GM12878 (cell line): Measurements from ENCODE around the gene MAZ. TPM values are rescaled to one million over a fixed set of nuclear protein-coding genes. Genes with fewer than 3 reads are reported as not detected.

ENCODE experiments used
- IKZF1 ChIP-seq: fragments of 450-650 bp; conservative IDR thresholded peaks from 2 replicates; pipeline ENCODE4 v1.6.1; 2017; ENCODE audit warnings: antibody characterized with exemption, mild to moderate bottlenecking
- KLF5 ChIP-seq: fragments of 450-650 bp; IDR thresholded peaks from 2 replicates; pipeline ENCODE4 v1.6.1; 2014; ENCODE audit warnings: mild to moderate bottlenecking; ENCODE audit not compliant: partially characterized antibody
- SIX5 ChIP-seq: IDR thresholded peaks from 2 replicates; pipeline ENCODE4 v1.6.1; 2011; ENCODE audit warnings: mild to moderate bottlenecking, low read depth, low read length, moderate library complexity; ENCODE audit not compliant: severe bottlenecking
- SMC3 ChIP-seq: IDR thresholded peaks from 2 replicates; pipeline ENCODE4 v1.6.1; 2011; ENCODE audit warnings: low read length, improper control_type of control experiment, borderline replicate concordance
- YY1 ChIP-seq: IDR thresholded peaks from 2 replicates; pipeline ENCODE4 v1.6.1; 2011; ENCODE audit warnings: low read depth, mild to moderate bottlenecking, low read length
- polyA plus RNA-seq, 11 experiments: library from polyadenylated mRNA; depleted of rRNA in 4 of 11; unstranded in 6 of 11; stranded (reverse) in 5 of 11; fragments of >200 nt; fragmentation: Nextera tagmentation in 4 of 11; fragmentation: Illumina TruSeq in 1 of 11; extraction: Ambion mirVana in 4 of 11; extraction: Trizol in 1 of 11; gene quantifications; 1 replicate in 1 of 11; 2 replicates in 10 of 11; pipeline versions ENCODE4 v1.2.1 to v1.2.3, GENCODE V29; 2011 to 2016; ENCODE audit warnings: inconsistent platforms in 2 of 11, missing spikeins in 2 of 11, low read depth in 1 of 11
- total RNA-seq, 4 experiments: library from RNA; depleted of rRNA in 3 of 4; stranded (reverse); fragments of >200 nt in 3 of 4; fragmentation: Illumina TruSeq in 1 of 4; extraction: Trizol in 1 of 4; gene quantifications; 2 replicates each; pipeline versions ENCODE4 v1.2.1 to v1.2.3, GENCODE V29; 2013 to 2021
- TF ChIP-seq, protein P1 (sequence below): fragments of 450-650 bp; IDR thresholded peaks from 2 replicates; pipeline ENCODE4 v1.6.1; 2018; ENCODE audit warnings: borderline replicate concordance, mild to moderate bottlenecking; ENCODE audit not compliant: partially characterized antibody
- TF ChIP-seq, protein P2 (sequence below): IDR thresholded peaks from 2 replicates; pipeline ENCODE4 v1.6.1; 2012; ENCODE audit warnings: improper control_type of control experiment, low read depth, low read length; ENCODE audit not compliant: insufficient replicate concordance
- TF ChIP-seq, protein P3 (sequence below): fragments of 150-350 bp; IDR thresholded peaks from 2 replicates; pipeline ENCODE4 v1.6.1; 2014; ENCODE audit warnings: mild to moderate bottlenecking, low read depth, low read length
- TF ChIP-seq, protein P4 (sequence below): fragments of 450-650 bp; formaldehyde crosslinking; IDR thresholded peaks from 2 replicates; pipeline ENCODE4 v1.4.0; 2022; ENCODE audit warnings: mild to moderate bottlenecking, moderate library complexity
- TF ChIP-seq, protein P5 (sequence below): fragments of 450-650 bp; IDR thresholded peaks from 2 replicates; pipeline ENCODE4 v1.6.1; 2016; ENCODE audit warnings: mild to moderate bottlenecking, moderate library complexity, borderline replicate concordance

Gene MAZ
- total and polyA plus RNA-seq, 10 of the 15 experiments (the other 5 are each of a cell fraction or from before 2014, with no cell fraction given), result 23.9 to 309 (median 116) TPM

DNA sequence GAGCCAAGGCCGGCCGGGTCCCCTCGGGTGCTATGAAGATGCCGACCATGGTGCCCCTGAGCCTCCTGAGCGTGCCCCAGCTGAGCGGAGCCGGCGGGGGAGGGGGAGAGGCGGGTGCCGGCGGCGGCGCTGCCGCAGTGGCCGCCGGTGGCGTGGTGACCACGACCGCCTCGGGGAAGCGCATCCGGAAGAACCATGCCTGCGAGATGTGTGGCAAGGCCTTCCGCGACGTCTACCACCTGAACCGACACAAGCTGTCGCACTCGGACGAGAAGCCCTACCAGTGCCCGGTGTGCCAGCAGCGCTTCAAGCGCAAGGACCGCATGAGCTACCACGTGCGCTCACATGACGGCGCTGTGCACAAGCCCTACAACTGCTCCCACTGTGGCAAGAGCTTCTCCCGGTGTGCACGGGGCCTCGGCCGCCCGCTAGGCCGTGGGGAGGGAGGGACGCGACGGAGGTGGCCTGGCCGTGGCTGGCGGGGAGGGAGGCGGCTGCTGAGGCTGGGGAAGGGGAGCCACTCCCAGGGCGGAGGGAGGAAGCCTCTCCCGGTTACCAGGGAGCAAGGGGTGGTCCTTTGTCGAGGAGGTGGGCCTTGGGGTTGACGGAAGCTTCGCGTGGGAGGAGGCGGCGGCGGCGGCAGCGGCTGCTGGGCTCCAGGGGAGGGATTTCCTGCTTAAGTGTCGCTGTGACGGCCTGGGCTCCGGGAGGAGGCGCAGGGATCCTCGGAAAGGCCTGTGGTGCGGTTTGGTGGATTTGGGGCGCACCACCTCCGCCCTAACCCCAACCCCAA lies 1.3 kb downstream of the MAZ start (continued):
- TF ChIP-seq, protein P1, sequence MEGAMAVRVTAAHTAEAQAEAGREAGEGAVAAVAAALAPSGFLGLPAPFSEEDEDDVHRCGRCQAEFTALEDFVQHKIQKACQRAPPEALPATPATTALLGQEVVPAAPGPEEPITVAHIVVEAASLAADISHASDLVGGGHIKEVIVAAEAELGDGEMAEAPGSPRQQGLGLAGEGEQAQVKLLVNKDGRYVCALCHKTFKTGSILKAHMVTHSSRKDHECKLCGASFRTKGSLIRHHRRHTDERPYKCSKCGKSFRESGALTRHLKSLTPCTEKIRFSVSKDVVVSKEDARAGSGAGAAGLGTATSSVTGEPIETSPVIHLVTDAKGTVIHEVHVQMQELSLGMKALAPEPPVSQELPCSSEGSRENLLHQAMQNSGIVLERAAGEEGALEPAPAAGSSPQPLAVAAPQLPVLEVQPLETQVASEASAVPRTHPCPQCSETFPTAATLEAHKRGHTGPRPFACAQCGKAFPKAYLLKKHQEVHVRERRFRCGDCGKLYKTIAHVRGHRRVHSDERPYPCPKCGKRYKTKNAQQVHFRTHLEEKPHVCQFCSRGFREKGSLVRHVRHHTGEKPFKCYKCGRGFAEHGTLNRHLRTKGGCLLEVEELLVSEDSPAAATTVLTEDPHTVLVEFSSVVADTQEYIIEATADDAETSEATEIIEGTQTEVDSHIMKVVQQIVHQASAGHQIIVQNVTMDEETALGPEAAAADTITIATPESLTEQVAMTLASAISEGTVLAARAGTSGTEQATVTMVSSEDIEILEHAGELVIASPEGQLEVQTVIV, result peak; percentile 32
- TF ChIP-seq, protein P2, sequence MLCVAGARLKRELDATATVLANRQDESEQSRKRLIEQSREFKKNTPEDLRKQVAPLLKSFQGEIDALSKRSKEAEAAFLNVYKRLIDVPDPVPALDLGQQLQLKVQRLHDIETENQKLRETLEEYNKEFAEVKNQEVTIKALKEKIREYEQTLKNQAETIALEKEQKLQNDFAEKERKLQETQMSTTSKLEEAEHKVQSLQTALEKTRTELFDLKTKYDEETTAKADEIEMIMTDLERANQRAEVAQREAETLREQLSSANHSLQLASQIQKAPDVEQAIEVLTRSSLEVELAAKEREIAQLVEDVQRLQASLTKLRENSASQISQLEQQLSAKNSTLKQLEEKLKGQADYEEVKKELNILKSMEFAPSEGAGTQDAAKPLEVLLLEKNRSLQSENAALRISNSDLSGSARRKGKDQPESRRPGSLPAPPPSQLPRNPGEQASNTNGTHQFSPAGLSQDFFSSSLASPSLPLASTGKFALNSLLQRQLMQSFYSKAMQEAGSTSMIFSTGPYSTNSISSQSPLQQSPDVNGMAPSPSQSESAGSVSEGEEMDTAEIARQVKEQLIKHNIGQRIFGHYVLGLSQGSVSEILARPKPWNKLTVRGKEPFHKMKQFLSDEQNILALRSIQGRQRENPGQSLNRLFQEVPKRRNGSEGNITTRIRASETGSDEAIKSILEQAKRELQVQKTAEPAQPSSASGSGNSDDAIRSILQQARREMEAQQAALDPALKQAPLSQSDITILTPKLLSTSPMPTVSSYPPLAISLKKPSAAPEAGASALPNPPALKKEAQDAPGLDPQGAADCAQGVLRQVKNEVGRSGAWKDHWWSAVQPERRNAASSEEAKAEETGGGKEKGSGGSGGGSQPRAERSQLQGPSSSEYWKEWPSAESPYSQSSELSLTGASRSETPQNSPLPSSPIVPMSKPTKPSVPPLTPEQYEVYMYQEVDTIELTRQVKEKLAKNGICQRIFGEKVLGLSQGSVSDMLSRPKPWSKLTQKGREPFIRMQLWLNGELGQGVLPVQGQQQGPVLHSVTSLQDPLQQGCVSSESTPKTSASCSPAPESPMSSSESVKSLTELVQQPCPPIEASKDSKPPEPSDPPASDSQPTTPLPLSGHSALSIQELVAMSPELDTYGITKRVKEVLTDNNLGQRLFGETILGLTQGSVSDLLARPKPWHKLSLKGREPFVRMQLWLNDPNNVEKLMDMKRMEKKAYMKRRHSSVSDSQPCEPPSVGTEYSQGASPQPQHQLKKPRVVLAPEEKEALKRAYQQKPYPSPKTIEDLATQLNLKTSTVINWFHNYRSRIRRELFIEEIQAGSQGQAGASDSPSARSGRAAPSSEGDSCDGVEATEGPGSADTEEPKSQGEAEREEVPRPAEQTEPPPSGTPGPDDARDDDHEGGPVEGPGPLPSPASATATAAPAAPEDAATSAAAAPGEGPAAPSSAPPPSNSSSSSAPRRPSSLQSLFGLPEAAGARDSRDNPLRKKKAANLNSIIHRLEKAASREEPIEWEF, result no peak
- TF ChIP-seq, protein P3, sequence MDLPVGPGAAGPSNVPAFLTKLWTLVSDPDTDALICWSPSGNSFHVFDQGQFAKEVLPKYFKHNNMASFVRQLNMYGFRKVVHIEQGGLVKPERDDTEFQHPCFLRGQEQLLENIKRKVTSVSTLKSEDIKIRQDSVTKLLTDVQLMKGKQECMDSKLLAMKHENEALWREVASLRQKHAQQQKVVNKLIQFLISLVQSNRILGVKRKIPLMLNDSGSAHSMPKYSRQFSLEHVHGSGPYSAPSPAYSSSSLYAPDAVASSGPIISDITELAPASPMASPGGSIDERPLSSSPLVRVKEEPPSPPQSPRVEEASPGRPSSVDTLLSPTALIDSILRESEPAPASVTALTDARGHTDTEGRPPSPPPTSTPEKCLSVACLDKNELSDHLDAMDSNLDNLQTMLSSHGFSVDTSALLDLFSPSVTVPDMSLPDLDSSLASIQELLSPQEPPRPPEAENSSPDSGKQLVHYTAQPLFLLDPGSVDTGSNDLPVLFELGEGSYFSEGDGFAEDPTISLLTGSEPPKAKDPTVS, result no peak
- TF ChIP-seq SMC3 (peak; percentile 27; the same call in 1 of the 2 replicates), IKZF1 (peak; percentile 80), SIX5 (no peak), KLF5 (peak; percentile 19), YY1 (0 out of 2 replicates have a peak, but pooled peaks have one; percentile 37)
- TF ChIP-seq, protein P4, sequence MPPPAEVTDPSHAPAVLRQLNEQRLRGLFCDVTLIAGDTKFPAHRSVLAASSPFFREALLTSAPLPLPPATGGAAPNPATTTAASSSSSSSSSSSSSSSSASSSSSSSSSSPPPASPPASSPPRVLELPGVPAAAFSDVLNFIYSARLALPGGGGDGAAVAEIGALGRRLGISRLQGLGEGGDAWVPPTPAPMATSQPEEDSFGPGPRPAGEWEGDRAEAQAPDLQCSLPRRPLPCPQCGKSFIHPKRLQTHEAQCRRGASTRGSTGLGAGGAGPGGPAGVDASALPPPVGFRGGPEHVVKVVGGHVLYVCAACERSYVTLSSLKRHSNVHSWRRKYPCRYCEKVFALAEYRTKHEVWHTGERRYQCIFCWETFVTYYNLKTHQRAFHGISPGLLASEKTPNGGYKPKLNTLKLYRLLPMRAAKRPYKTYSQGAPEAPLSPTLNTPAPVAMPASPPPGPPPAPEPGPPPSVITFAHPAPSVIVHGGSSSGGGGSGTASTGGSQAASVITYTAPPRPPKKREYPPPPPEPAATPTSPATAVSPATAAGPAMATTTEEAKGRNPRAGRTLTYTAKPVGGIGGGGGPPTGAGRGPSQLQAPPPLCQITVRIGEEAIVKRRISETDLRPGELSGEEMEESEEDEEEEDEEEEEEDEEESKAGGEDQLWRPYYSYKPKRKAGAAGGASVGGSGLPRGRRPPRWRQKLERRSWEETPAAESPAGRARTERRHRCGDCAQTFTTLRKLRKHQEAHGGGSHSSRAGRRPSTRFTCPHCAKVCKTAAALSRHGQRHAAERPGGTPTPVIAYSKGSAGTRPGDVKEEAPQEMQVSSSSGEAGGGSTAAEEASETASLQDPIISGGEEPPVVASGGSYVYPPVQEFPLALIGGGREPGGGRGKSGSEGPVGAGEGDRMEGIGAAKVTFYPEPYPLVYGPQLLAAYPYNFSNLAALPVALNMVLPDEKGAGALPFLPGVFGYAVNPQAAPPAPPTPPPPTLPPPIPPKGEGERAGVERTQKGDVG, result no peak
- TF ChIP-seq, protein P5, sequence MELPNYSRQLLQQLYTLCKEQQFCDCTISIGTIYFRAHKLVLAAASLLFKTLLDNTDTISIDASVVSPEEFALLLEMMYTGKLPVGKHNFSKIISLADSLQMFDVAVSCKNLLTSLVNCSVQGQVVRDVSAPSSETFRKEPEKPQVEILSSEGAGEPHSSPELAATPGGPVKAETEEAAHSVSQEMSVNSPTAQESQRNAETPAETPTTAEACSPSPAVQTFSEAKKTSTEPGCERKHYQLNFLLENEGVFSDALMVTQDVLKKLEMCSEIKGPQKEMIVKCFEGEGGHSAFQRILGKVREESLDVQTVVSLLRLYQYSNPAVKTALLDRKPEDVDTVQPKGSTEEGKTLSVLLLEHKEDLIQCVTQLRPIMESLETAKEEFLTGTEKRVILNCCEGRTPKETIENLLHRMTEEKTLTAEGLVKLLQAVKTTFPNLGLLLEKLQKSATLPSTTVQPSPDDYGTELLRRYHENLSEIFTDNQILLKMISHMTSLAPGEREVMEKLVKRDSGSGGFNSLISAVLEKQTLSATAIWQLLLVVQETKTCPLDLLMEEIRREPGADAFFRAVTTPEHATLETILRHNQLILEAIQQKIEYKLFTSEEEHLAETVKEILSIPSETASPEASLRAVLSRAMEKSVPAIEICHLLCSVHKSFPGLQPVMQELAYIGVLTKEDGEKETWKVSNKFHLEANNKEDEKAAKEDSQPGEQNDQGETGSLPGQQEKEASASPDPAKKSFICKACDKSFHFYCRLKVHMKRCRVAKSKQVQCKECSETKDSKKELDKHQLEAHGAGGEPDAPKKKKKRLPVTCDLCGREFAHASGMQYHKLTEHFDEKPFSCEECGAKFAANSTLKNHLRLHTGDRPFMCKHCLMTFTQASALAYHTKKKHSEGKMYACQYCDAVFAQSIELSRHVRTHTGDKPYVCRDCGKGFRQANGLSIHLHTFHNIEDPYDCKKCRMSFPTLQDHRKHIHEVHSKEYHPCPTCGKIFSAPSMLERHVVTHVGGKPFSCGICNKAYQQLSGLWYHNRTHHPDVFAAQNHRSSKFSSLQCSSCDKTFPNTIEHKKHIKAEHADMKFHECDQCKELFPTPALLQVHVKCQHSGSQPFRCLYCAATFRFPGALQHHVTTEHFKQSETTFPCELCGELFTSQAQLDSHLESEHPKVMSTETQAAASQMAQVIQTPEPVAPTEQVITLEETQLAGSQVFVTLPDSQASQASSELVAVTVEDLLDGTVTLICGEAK, result no peak
